Rectal smooth muscle tissue (tissue), 1 donor: ENCODE measurements around the gene CACNA1D.

Source experiments
- H3K27ac ChIP-seq: one replicate; pipeline ENCODE4 v1.7.0; 2013; ENCODE audit warnings: low read depth, low read length, inconsistent platforms
- H3K27me3 ChIP-seq: one replicate; pipeline ENCODE4 v1.7.0; 2013; ENCODE audit warnings: low read length; ENCODE audit not compliant: control insufficient read depth, insufficient read depth
- H3K36me3 ChIP-seq: one replicate; pipeline ENCODE4 v1.7.0; 2013; ENCODE audit warnings: low read length; ENCODE audit not compliant: control insufficient read depth, insufficient read depth
- H3K4me1 ChIP-seq: one replicate; pipeline ENCODE4 v1.7.0; 2013; ENCODE audit warnings: low read length; ENCODE audit not compliant: control insufficient read depth, insufficient read depth
- H3K4me3 ChIP-seq: one replicate; pipeline ENCODE4 v1.7.0; 2013; ENCODE audit warnings: low read length
- H3K9ac ChIP-seq: one replicate; pipeline ENCODE4 v1.7.0; 2013; ENCODE audit warnings: low read length

The CACNA1D gene

DNA sequence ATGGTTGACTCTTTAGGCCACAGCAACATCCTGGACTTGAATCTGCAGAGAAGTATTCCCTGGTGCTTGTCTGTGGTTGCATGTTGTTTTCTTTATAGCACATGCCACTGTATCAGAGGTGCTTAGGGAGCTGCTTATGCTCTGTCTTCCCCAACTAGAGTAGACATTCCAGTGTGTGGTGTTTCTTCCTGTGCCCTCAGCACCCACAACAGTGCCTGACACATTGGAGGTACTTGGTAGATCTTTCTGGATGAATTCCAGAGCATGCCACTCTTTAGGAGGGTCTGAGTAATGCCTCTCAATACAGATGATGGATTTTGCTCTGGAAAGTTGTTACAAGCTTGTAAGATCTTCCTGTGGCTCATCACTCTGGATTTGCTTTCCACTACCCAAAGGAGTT, 234.2 kb downstream of the CACNA1D start:
- H3K27ac ChIP-seq, result no peak overlapping the region
- no peak overlapping the region for H3K4me3 ChIP-seq
- H3K9ac ChIP-seq, result no peak overlapping the region
- H3K36me3 ChIP-seq, result no peaks in the 10 kb centered on the region
- no peaks in the 10 kb centered on the region for H3K27me3 ChIP-seq
- no peaks in the 10 kb centered on the region for H3K4me1 ChIP-seq

DNA sequence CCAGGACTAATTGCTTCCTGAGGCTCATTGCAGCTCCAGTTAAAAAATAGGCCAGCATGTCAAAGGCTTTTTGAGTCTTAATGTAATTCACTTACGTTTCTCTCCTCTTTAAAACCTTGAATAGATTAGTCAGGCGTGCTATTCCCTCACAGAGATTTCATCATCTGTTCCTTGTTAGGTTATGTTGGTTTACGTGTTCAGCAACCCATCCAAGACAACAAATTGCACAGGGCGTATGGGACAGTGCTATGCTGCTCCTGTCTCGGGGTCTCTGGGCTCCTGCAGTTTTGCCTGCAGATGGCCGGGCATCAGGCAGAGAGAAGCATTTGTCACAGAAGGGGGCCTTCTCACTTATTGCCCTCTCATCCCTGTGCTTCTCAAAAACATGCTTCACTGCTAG, 234.7 kb downstream of the CACNA1D start:
- Histone ChIP-seq H3K36me3 (no peaks in the 10 kb centered on the region), H3K9ac (no peak overlapping the region), H3K4me3 (no peak overlapping the region), H3K27ac (no peak overlapping the region), H3K27me3 (no peaks in the 10 kb centered on the region), H3K4me1 (no peaks in the 10 kb centered on the region)

GRCh38 chr3:53729618-53730017, 235.2 kb downstream of the CACNA1D start:
- no peaks in the 10 kb centered on the region for H3K4me1 ChIP-seq
- no peak overlapping the region for H3K27ac ChIP-seq
- no peak overlapping the region for H3K9ac ChIP-seq
- H3K27me3 ChIP-seq, result no peaks in the 10 kb centered on the region
- no peaks in the 10 kb centered on the region for H3K36me3 ChIP-seq
- no peak overlapping the region for H3K4me3 ChIP-seq

- H3K36me3 ChIP-seq, result no peaks in the 10 kb centered on the region
- H3K4me1 ChIP-seq, result no peaks in the 10 kb centered on the region
- no peak overlapping the region for H3K27ac ChIP-seq
- no peak overlapping the region for H3K4me3 ChIP-seq
- no peaks in the 10 kb centered on the region for H3K27me3 ChIP-seq
- H3K9ac ChIP-seq, result no peak overlapping the region
Measured at GRCh38 chr3:53730576-53730975, 236.2 kb downstream of the CACNA1D start.

- no peaks in the 10 kb centered on the region for H3K27me3 ChIP-seq
- H3K36me3 ChIP-seq, result no peaks in the 10 kb centered on the region
- no peaks in the 10 kb centered on the region for H3K4me1 ChIP-seq
- H3K27ac ChIP-seq, result no peak overlapping the region
- no peak overlapping the region for H3K4me3 ChIP-seq
- no peak overlapping the region for H3K9ac ChIP-seq
Measured at GRCh38 chr3:53731934-53732624, 237.7 kb downstream of the CACNA1D start.

GRCh38 chr3:53733446-53733845, 239.0 kb downstream of the CACNA1D start:
- Histone ChIP-seq H3K36me3 (no peaks in the 10 kb centered on the region), H3K4me3 (no peak overlapping the region), H3K27me3 (no peaks in the 10 kb centered on the region)

DNA sequence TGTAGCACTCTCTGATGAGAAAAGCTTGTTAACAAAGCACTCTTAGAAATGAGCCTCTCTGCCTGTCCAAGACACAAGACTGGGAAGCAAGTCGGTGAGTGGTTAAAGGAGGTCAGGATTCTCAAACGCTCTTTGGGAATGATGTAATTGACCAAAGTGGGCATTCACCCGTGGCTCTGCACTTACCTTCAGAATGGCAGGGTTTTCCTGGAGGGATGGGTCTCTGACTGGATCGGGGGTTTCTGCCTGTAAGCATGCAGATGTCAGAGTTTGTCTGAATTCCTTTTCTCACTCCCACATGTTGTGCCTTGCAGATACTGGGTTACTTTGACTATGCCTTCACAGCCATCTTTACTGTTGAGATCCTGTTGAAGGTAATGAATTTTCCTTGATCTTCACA, 245.6 kb downstream of the CACNA1D start:
- Histone ChIP-seq H3K4me1 (no peaks in the 10 kb centered on the region), H3K4me3 (no peak overlapping the region), H3K27me3 (no peaks in the 10 kb centered on the region), H3K9ac (no peak overlapping the region), H3K36me3 (no peaks in the 10 kb centered on the region), H3K27ac (no peak overlapping the region)

More at GRCh38 chr3:53733446-53733845, 239.0 kb downstream of the CACNA1D start:
- no peak overlapping the region for H3K9ac ChIP-seq
- no peak overlapping the region for H3K27ac ChIP-seq
- H3K4me1 ChIP-seq, result no peaks in the 10 kb centered on the region

DNA sequence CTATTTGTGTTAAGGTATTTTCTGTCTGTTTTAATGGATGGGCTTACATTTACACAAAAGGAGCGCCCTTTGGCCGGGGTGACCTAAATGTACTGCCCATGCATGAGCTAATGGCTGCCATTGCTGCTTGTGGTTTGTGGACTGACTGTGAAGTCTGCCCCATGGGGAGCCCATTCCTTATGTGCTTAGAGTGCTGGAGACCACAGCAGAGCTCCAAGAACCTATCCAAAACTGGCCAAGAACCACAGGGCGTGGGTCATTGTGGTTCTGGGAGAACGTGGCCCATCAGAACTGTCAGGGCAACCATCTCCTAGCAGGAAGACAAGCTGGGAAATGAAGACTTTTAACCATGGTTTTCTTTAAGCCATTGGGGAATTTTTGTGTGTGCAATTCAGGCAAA, 246.5 kb downstream of the CACNA1D start:
- no peak overlapping the region for H3K4me3 ChIP-seq
- H3K27me3 ChIP-seq, result no peaks in the 10 kb centered on the region
- no peak overlapping the region for H3K9ac ChIP-seq
- H3K4me1 ChIP-seq, result no peaks in the 10 kb centered on the region
- H3K27ac ChIP-seq, result no peak overlapping the region
- H3K36me3 ChIP-seq, result no peaks in the 10 kb centered on the region

DNA sequence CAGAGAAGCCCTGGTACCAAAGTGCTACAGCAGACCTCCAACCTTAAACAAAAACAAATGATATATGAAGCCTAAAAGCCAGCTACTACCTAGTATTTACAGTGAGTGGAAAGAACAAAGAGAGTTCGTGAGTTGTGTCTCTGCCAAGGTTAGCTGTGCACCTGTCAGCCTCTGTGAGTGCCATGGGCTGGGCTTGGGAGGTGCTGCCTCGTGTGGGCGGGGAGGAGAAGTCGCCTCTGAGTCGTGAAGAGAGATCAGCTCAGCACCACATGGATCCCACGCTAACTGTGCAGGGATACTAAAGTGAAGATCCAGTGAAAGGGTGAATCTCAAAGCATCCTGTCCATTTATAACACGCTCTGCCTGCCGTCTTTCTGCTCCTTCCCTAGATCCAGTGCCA, 249.9 kb downstream of the CACNA1D start:
- Histone ChIP-seq H3K4me3 (no peak overlapping the region), H3K36me3 (no peaks in the 10 kb centered on the region), H3K27me3 (no peaks in the 10 kb centered on the region), H3K27ac (no peak overlapping the region), H3K4me1 (no peaks in the 10 kb centered on the region), H3K9ac (no peak overlapping the region)

DNA sequence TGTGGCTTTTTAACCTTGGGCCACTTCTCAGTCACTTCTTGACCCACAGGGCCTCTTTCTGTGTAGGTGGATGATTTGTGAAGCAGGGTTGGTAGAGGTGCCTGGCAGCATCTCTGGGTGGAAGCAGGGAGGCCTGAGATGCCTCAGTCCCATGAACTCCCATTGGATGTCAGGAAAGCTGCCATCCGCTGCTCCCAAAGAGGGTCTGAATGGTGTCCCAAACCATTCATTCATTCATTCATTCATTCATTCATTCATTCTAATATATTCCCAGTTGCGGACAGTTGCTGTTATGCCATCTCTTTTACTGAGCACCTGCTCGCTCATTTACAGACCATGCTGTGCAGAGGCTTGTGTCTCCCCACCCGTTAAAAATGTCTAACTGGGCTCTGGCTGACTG, 253.1 kb downstream of the CACNA1D start:
- Histone ChIP-seq H3K27ac (no peak overlapping the region), H3K9ac (no peak overlapping the region), H3K36me3 (no peaks in the 10 kb centered on the region), H3K4me1 (no peaks in the 10 kb centered on the region), H3K4me3 (no peak overlapping the region), H3K27me3 (no peaks in the 10 kb centered on the region)

DNA sequence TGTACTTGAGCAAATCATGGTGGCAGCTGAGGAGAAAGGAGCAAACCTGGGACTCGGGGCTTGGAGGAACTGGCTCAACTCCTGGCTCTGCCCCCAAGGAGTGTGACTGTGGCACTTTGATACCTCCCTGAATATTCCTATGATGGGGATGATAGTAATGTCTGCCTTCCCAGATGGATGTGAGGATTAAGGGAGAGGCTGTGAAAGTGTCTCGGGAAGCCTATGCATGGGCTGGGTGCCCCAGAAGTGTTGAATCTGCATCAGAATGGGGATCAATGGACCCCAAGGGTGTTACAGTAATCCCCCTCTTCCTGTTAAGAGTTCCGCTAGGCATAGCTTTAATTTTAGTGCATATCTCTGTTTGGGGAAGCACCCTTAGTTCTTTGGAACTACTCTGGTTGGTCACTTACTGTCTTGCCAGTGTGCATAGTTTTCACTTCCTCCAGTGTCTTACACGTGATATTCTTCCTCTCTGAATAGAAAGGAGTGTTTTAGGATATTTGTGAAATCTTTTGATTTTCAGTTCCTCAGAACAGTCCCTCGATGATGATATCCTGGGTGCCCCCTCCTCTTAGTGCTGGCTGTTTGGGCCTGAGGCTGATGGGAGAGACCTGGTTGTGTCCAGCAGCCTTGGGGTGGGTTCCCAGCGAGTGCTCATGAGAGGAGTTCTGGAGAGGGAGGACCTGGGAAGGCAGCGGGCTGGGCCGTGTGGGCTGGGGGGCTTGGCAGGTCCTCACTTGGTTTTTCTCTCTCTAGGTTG, 254.3 kb downstream of the CACNA1D start:
- H3K36me3 ChIP-seq, result no peaks in the 10 kb centered on the region
- no peaks in the 10 kb centered on the region for H3K4me1 ChIP-seq
- no peak overlapping the region for H3K4me3 ChIP-seq
- no peak overlapping the region for H3K9ac ChIP-seq
- no peak overlapping the region for H3K27ac ChIP-seq
- no peaks in the 10 kb centered on the region for H3K27me3 ChIP-seq

DNA sequence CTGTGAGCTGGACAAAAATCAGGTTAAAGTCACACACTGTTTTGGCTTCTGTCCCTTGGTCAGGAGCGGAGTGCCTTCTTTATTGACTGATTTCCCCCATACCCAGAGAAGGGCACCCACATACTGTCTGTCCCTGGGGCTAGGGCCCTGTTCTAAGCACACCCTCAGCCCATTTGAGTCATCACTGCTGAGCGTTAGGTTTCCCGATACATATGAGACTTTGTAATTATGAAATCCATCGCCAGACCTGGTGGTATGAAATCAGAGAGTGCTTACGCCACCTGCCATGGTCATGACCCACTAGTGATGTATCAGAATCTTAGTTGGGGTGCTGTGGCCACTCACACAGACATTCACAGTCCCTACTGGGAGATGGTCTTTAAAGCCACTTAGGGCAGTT, 255.0 kb downstream of the CACNA1D start:
- H3K4me3 ChIP-seq, result no peak overlapping the region
- no peaks in the 10 kb centered on the region for H3K27me3 ChIP-seq
- H3K27ac ChIP-seq, result no peak overlapping the region
- H3K36me3 ChIP-seq, result no peaks in the 10 kb centered on the region
- no peaks in the 10 kb centered on the region for H3K4me1 ChIP-seq
- no peak overlapping the region for H3K9ac ChIP-seq
